T-cell (primary cell): ENCODE measurements around the gene NOPCHAP1. TPM values are rescaled to one million over a fixed set of nuclear protein-coding genes. Genes with fewer than 3 reads are reported as not detected.
A peak's percentile ranks its signal among the peaks of the same experiment; 100 is the strongest.

Source experiments
- ATAC-seq, 4 experiments: fragments of 200-7000 bp in 3 of 4; fragments of 150-1000 bp in 1 of 4; cut with Tn5 transposase; replicated peaks in 1 of 4; 1 replicate in 3 of 4; 2 replicates in 1 of 4; pipeline ENCODE4 v1.10.0; 2021; ENCODE audit warnings: moderate library complexity in 3 of 4, mild to moderate bottlenecking in 2 of 4, moderate number of reproducible peaks in 1 of 4
- CTCF ChIA-PET, 2 donors: fragments of 300-600 bp; sonication (Branson Sonifier 250); formaldehyde crosslinking; loops; one replicate each; lab custom pipeline; 2022; ENCODE audit warnings: antibody characterized with exemption in 2 of 2; lab: Charles Lee
- POLR2A ChIA-PET, 2 donors: fragments of 300-600 bp; sonication (Branson Sonifier 250); formaldehyde crosslinking; loops; one replicate each; lab custom pipeline; 2022; ENCODE audit warnings: antibody characterized with exemption in 2 of 2; lab: Charles Lee
- DNase-seq, 35 experiments: peaks; one replicate each; pipeline versions ENCODE4 v3.0.0 to v3.0.0-alpha.2; 2013 to 2023
- H3K27ac ChIP-seq: one replicate; pipeline ENCODE4 v1.5.1; 2013; ENCODE audit warnings: low read length
- H3K27me3 ChIP-seq, 2 experiments: replicated peaks in 1 of 2; 1 replicate in 1 of 2; 2 replicates in 1 of 2; pipeline versions ENCODE4 v1.6.1 to v1.7.0; 2013; ENCODE audit warnings: low read length in 1 of 2, mixed read lengths in 1 of 2; ENCODE audit not compliant: control insufficient read depth in 2 of 2, insufficient read depth in 2 of 2; ENCODE audit errors: extremely low read depth in 1 of 2
- H3K36me3 ChIP-seq, 2 donors: 1 replicate in 1 of 2; 2 replicates in 1 of 2; pipeline versions ENCODE4 v1.6.1 to v1.7.0; 2013; ENCODE audit warnings: low read length in 1 of 2; ENCODE audit not compliant: control insufficient read depth in 2 of 2, insufficient read depth in 1 of 2; ENCODE audit errors: extremely low read depth in 1 of 2
- H3K4me1 ChIP-seq, 2 experiments: 1 replicate in 1 of 2; 2 replicates in 1 of 2; pipeline versions ENCODE4 v1.6.1 to v1.7.0; 2013; ENCODE audit warnings: low read length in 2 of 2, mixed read lengths in 1 of 2; ENCODE audit not compliant: insufficient read depth in 2 of 2, control insufficient read depth in 1 of 2; ENCODE audit errors: extremely low read depth in 1 of 2
- H3K4me3 ChIP-seq, 2 donors: 1 replicate in 1 of 2; 2 replicates in 1 of 2; pipeline versions ENCODE4 v1.5.1 to v1.7.0; 2013; ENCODE audit warnings: mild to moderate bottlenecking in 2 of 2, low read length in 1 of 2, moderate library complexity in 1 of 2; ENCODE audit not compliant: control insufficient read depth in 1 of 2; ENCODE audit errors: extremely low read depth in 1 of 2
- H3K9me3 ChIP-seq: 2 replicates; pipeline ENCODE4 v1.7.0; 2013
- H3K27ac Mint-ChIP-seq, 2 donors: one replicate each; pipeline ENCODE4 v1.8.0; 2020 to 2021; ENCODE audit warnings: mild to moderate bottlenecking in 2 of 2, mixed read lengths in 2 of 2
- H3K27me3 Mint-ChIP-seq, 2 donors: one replicate each; pipeline ENCODE4 v1.8.0; 2021 to 2022; ENCODE audit warnings: mixed read lengths in 2 of 2
- H3K36me3 Mint-ChIP-seq: one replicate; pipeline ENCODE4 v1.8.0; 2021; ENCODE audit warnings: mixed read lengths
- H3K4me1 Mint-ChIP-seq, 3 donors: one replicate each; pipeline ENCODE4 v1.8.0; 2020 to 2022; ENCODE audit warnings: mixed read lengths in 3 of 3, mild to moderate bottlenecking in 1 of 3
- H3K4me3 Mint-ChIP-seq, 3 donors: one replicate each; pipeline ENCODE4 v1.8.0; 2020 to 2022; ENCODE audit warnings: mild to moderate bottlenecking in 3 of 3, mixed read lengths in 3 of 3, moderate library complexity in 3 of 3
- H3K9me3 Mint-ChIP-seq, 3 donors: one replicate each; pipeline ENCODE4 v1.8.0; 2020 to 2022; ENCODE audit warnings: mixed read lengths in 3 of 3
- WGBS: methylation state at CpG from one replicate; pipeline ENCODE4 v1.1.5; 2013; ENCODE audit warnings: missing lambda C conversion rate; ENCODE audit not compliant: insufficient coverage; 5-methylcytosine and 5-hydroxymethylcytosine counted together
- total RNA-seq, 35 experiments: library from RNA in 6 of 35; stranded (reverse) in 6 of 35; fragments of 120-200 nt in 1 of 35; gene quantifications; one replicate each; pipeline versions ENCODE4 v1.2.1 to v1.2.4 and lab custom pipeline; 2013 to 2026

NOPCHAP1 gene
- total RNA-seq, 5 donors from 2014 or later (not counting 1 experiment from before 2014, with no cell fraction given), result 11.4 to 15.5 (median 14.9) TPM

DNA sequence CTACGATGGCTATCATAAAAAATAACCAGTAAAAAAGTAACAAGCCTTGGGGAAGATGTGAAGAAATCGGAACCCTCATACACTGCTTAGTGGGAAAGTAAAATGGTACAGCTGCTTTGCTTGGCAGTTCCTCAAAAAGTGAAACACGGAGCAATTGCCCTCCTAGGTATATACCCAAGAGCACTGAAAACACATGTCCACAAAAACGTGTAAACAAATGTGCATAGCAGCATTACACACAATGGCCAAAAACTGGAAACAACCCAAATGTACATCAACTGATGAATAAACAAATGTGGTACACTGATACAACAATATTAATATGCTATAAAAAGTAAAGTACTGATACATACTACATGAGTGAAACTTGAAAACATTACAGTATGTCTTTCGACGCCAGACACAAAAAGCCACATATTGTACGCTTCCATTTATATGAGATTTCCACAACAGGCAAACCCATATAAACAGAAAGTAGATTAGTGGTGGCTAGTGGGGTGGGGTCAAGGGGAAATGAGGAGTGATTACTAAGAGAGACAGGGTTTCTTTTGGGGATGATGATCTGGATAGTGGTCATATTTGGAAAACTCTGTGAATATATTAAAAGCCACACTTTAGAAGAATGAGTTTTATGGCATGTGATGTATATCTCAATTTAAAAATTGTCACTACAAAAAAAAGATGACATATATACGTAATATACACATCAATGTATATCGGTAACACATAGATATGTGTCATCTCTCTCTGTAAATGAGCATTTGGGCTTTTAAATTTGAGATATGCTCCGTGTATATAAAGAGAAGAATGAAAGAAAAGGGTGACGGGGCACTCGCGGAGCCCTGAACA is 29.0 kb upstream of the NOPCHAP1 start:
- Histone ChIP-seq H3K4me1 (peaks cover 7 to 10% of the 10 kb centered on the region in 2 experiments), H3K4me3 (peak overlapping the region; percentile 66), H3K27ac (no peak overlapping the region), H3K9me3 (no peaks in the 10 kb centered on the region), H3K27me3 (no peaks in the 10 kb centered on the region), H3K36me3 (no peaks in the 10 kb centered on the region)
- Mint-ChIP-seq H3K36me3 (no peaks in the 10 kb centered on the region), H3K4me3 (peak overlapping the region; percentile 79 to 88 (median 84)), H3K4me1 (peaks cover 17 to 22% (median 21%) of the 10 kb centered on the region in 3 donors), H3K9me3 (no peaks in the 10 kb centered on the region), H3K27me3 (no peaks in the 10 kb centered on the region), H3K27ac (peak overlapping the region in 1 of 2 donors; percentile 28)
- ChIA-PET POLR2A (interaction anchor here in 1 of 2 donors (0.6 kb wide), 1 partner anchor 10 kb away, joined by 4 read pairs; no protein-coding TSS in a partner anchor), CTCF (interaction anchor here in 1 of 2 donors (0.5 kb wide), 1 partner anchor 81 kb away, joined by 3 read pairs; no protein-coding TSS in a partner anchor)
- WGBS, result 40% methylated on average over 1 of the region's 13 CpGs
- DNase-seq (peak in 2 of 35 experiments; percentile 12 to 28), ATAC-seq (no peak)

DNA sequence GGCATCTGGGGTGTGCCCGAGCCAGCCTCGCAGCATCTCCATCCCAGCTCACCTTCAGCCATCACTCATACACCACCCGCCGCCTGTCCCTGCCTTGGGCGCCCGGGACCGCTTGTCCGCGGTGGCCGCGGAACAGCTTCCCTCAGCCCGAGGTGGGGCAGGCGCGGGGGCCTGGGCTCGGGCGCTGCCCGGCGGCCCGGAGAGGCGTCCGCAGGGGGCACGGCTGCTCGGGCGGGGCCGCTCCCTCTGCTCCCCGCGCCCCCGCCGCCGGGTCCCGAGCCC is 28.5 kb upstream of the NOPCHAP1 start:
- DNase-seq (peak in 25 of 35 experiments; percentile 4 to 54 (median 21)), ATAC-seq (peak; percentile 33 to 51 (median 41))
- Histone ChIP-seq H3K4me1 (peaks cover 7 to 10% of the 10 kb centered on the region in 2 experiments), H3K36me3 (no peaks in the 10 kb centered on the region), H3K27me3 (peaks cover 0 to 3% of the 10 kb centered on the region in 2 experiments), H3K4me3 (peak overlapping the region; percentile 66), H3K9me3 (no peaks in the 10 kb centered on the region), H3K27ac (no peak overlapping the region)
- H3K27me3 Mint-ChIP-seq, result peaks cover 0 to 2% of the 10 kb centered on the region in 2 donors
- CTCF ChIA-PET, result interaction anchor here in 1 of 2 donors (0.5 kb wide), 1 partner anchor 80 kb away, joined by 3 read pairs; no protein-coding TSS in a partner anchor
- peaks cover 17 to 22% (median 21%) of the 10 kb centered on the region in 3 donors for H3K4me1 Mint-ChIP-seq
- no peaks in the 10 kb centered on the region for H3K9me3 Mint-ChIP-seq
- peak overlapping the region in 1 of 2 donors; percentile 28 for H3K27ac Mint-ChIP-seq
- H3K36me3 Mint-ChIP-seq, result no peaks in the 10 kb centered on the region
- H3K4me3 Mint-ChIP-seq, result peak overlapping the region; percentile 79 to 88 (median 84)
- WGBS, result under 1% methylated on average over 31 of the region's 31 CpGs
- POLR2A ChIA-PET, result no interaction called here

DNA sequence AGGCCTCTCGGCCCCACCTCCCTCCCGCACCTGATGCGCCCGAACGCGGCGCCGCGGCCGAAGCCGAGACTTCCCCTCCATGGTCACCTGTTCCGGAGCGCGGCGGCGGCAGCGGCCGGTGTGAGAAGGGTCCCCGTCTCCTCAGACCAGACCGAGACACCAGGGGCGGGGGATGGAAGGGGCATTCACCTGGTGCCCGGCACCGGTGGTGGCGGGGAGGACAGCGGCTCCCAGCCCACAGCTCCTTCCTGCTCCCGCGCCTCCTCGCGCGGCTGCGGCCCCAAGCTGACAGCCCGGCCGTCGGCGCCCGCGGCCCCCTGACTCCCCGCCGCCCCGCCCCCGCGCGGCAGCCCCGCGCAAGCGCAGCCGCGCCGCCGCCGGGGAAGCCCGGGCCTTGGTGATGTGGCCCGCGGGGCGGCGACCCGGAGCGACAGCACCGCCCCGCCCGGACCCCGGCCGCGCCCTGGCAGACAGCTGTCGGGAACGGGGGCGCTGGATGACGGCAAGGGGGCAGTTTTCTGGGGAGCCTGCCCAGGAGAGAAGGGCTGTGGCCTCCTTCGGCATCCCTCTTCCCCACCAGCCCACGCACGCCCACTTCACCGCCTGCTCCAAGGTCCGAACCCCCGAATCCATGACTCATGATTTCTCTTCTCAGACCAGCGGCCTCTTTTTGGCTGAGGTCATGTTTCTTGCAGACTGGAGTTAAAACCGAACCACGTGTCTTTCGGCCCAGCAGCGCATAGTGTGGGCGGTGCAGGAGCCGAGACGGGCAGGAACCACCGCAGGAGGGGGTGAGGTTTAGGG is 27.9 kb upstream of the NOPCHAP1 start, which contains the start of gene SLC41A2:
SLC41A2 (minus strand) TSS at position 290 of the 804 bp plus-strand sequence. CDS start 29,763 bp downstream, outside the sequence.
- H3K36me3 ChIP-seq, result no peaks in the 10 kb centered on the region
- peak; percentile 88 to 92 (median 90) for ATAC-seq
- Mint-ChIP-seq H3K4me1 (peaks cover 17 to 22% (median 21%) of the 10 kb centered on the region in 3 donors), H3K9me3 (no peaks in the 10 kb centered on the region), H3K4me3 (peak within 1 kb of the TSS; percentile 88 to 95 (median 90)), H3K27ac (peak within 1 kb of the TSS; percentile 76 to 83), H3K36me3 (no peaks in the 10 kb centered on the region), H3K27me3 (peaks cover 5 to 6% of the 10 kb centered on the region in 2 donors)
- H3K4me3 ChIP-seq, result peak within 1 kb of the TSS; percentile 86 to 95
- ChIA-PET POLR2A (interaction anchor here (0.5 to 0.6 kb wide), 3 partner anchors 49 to 845 kb away, joined by 4 to 11 read pairs (median 8); no protein-coding TSS in a partner anchor), CTCF (interaction anchor here (1.1 to 1.6 kb wide), 3 partner anchors 97 to 576 kb away, joined by 3 to 8 read pairs (median 3); no protein-coding TSS in a partner anchor)
- under 1% methylated on average over 75 of the region's 83 CpGs for WGBS
- DNase-seq, result peak; percentile 51 to 86 (median 71)
- no peaks in the 10 kb centered on the region for H3K9me3 ChIP-seq
- H3K27ac ChIP-seq, result peak within 1 kb of the TSS; percentile 65
- peaks cover 7 to 10% of the 10 kb centered on the region in 2 experiments for H3K4me1 ChIP-seq
- H3K27me3 ChIP-seq, result peaks cover 0 to 6% of the 10 kb centered on the region in 2 experiments

DNA sequence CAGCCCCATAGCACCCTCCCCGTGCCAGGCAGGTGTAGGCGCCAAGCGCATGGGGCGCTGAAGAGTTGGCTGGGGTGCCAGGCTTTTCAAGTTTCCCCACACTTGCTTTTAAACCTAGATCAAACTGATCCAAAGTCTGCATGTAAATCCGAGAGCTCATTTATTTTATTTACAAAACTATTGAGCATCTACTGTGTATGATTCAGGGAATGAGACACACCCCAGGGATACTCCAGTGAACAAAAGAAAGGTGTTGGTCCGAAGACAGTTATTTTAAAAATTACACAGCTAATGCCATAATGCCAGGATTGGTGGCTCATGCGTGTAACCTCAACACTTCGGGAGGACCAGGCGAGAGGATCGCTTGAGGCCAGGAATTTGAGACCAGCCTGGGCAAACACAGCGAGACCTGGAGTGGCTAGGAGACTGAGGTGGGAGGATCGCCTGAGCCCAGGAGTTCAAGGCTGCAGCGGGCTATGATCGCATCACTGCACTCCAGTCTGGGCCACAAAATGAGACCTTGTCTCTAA is 27.2 kb upstream of the NOPCHAP1 start:
- Mint-ChIP-seq H3K27ac (peak overlapping the region; percentile 76 to 83), H3K4me1 (peaks cover 17 to 22% (median 21%) of the 10 kb centered on the region in 3 donors), H3K27me3 (peaks cover 10% of the 10 kb centered on the region in 2 donors), H3K36me3 (no peaks in the 10 kb centered on the region), H3K9me3 (no peaks in the 10 kb centered on the region), H3K4me3 (peak overlapping the region; percentile 88 to 95 (median 90))
- Histone ChIP-seq H3K9me3 (no peaks in the 10 kb centered on the region), H3K36me3 (no peaks in the 10 kb centered on the region), H3K4me1 (peaks cover 7 to 10% of the 10 kb centered on the region in 2 experiments), H3K27ac (peak overlapping the region; percentile 65), H3K27me3 (peaks cover 0 to 8% of the 10 kb centered on the region in 2 experiments), H3K4me3 (peak overlapping the region; percentile 86 to 95)
- ATAC-seq (no peak), DNase-seq (peak in 8 of 35 experiments; percentile 61 to 78 (median 74))
- ChIA-PET CTCF (interaction anchor here (0.6 to 1.6 kb wide), 6 partner anchors 13 to 577 kb away, joined by 3 to 8 read pairs (median 5); no protein-coding TSS in a partner anchor), POLR2A (interaction anchor here (0.5 to 0.6 kb wide), 3 partner anchors 48 to 846 kb away, joined by 4 to 11 read pairs (median 8); no protein-coding TSS in a partner anchor)
- WGBS, result 56% methylated on average over 8 of the region's 14 CpGs

DNA sequence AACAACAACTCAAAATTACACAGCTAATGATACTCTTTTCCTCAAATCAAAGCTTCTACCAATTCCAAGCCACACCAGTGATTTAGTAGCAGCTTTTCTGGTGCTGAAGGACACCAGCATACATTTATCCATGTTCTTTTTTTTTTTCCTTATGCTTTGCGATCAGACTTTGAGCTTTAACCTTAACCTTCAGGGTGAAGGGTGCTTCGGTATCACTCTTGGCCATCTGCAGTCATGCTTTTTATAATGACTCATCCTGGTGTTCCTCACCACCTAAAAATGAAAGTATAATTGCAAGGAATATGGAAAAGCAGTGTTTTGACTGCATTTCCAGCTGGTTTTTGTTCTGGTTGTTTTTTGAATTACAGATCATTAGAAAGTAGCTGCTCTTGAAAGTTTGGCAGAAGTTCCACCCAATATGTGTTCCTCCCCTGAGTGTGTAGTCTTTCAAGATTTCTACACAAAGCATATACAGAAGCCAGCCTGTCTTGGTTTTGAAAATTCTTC is 26.7 kb upstream of the NOPCHAP1 start:
- H3K27ac Mint-ChIP-seq, result no peak overlapping the region
- H3K36me3 Mint-ChIP-seq, result no peaks in the 10 kb centered on the region
- POLR2A ChIA-PET, result no interaction called here
- no peak for DNase-seq
- no CpG with 5 or more reads among the region's 2 CpGs for WGBS
- Histone ChIP-seq H3K36me3 (no peaks in the 10 kb centered on the region), H3K4me3 (no peak overlapping the region), H3K27ac (no peak overlapping the region), H3K4me1 (peaks cover 7 to 10% of the 10 kb centered on the region in 2 experiments), H3K27me3 (peaks cover 0 to 8% of the 10 kb centered on the region in 2 experiments), H3K9me3 (no peaks in the 10 kb centered on the region)
- no peak for ATAC-seq
- H3K9me3 Mint-ChIP-seq, result no peaks in the 10 kb centered on the region
- H3K27me3 Mint-ChIP-seq, result peaks cover 12 to 13% of the 10 kb centered on the region in 2 donors
- CTCF ChIA-PET, result interaction anchor here (0.6 to 1.6 kb wide), 7 partner anchors 12 to 577 kb away, joined by 3 to 8 read pairs (median 5); no protein-coding TSS in a partner anchor
- H3K4me3 Mint-ChIP-seq, result peak overlapping the region; percentile 88 to 95 (median 90)
- H3K4me1 Mint-ChIP-seq, result peaks cover 17 to 22% (median 21%) of the 10 kb centered on the region in 3 donors
